ENCODE measurements around the gene PHKG2. TPM values are rescaled to one million over a fixed set of nuclear protein-coding genes. Genes with fewer than 3 reads are reported as not detected.

Gene PHKG2
- total and polyA plus RNA-seq, 2 experiments from 2014 or later: 35.1 to 52.1 TPM

DNA sequence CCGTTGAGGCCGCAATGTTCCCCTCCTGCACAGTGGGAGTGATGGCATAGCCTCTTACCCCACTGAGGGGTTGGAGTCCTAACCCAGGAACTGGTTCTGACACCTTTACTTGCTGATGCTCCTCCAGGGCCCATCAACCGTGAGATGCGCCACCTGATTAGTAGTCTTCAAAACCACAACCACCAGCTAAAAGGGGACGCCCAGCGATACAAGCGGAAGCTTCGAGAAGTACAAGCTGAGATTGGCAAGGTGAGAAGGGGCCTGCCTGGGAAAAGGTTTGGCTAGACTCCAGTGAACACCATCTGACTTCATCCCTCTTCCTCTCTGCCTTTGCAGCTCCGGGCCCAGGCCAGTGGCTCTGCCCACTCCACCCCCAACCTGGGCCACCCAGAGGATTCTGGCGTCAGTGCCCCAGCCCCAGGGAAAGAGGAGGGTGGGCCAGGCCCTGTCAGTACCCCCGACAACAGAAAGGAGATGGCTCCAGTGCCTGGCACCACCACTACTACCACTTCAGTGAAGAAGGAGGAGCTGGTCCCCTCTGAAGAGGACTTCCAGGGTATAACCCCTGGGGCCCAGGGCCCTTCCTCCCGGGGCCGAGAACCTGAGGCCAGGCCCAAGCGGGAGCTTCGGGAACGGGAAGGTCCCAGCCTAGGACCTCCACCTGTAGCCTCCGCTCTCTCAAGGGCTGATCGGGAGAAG is 19.7 kb downstream of the PHKG2 start:
- TF ChIP-seq, protein P1, sequence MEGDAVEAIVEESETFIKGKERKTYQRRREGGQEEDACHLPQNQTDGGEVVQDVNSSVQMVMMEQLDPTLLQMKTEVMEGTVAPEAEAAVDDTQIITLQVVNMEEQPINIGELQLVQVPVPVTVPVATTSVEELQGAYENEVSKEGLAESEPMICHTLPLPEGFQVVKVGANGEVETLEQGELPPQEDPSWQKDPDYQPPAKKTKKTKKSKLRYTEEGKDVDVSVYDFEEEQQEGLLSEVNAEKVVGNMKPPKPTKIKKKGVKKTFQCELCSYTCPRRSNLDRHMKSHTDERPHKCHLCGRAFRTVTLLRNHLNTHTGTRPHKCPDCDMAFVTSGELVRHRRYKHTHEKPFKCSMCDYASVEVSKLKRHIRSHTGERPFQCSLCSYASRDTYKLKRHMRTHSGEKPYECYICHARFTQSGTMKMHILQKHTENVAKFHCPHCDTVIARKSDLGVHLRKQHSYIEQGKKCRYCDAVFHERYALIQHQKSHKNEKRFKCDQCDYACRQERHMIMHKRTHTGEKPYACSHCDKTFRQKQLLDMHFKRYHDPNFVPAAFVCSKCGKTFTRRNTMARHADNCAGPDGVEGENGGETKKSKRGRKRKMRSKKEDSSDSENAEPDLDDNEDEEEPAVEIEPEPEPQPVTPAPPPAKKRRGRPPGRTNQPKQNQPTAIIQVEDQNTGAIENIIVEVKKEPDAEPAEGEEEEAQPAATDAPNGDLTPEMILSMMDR (IDR thresholded peaks at IDR 0.05; ENCODE audit: low read depth, low read length): no peak
- H3K9me3 ChIP-seq (ENCODE audit: low read depth): no peaks in the 10 kb centered on the region
- peaks cover 87% of the 10 kb centered on the region for H3K36me3 ChIP-seq
- no peak overlapping the region for H3K27ac ChIP-seq
- no peak for DNase-seq (ENCODE audit: low read depth in 1 of 2, low spot score in 1 of 2)
- no peaks in the 10 kb centered on the region for H3K27me3 ChIP-seq
- H3K4me3 ChIP-seq: no peak overlapping the region
- peaks cover 2% of the 10 kb centered on the region for H3K4me1 ChIP-seq (ENCODE audit: low read depth)

DNA sequence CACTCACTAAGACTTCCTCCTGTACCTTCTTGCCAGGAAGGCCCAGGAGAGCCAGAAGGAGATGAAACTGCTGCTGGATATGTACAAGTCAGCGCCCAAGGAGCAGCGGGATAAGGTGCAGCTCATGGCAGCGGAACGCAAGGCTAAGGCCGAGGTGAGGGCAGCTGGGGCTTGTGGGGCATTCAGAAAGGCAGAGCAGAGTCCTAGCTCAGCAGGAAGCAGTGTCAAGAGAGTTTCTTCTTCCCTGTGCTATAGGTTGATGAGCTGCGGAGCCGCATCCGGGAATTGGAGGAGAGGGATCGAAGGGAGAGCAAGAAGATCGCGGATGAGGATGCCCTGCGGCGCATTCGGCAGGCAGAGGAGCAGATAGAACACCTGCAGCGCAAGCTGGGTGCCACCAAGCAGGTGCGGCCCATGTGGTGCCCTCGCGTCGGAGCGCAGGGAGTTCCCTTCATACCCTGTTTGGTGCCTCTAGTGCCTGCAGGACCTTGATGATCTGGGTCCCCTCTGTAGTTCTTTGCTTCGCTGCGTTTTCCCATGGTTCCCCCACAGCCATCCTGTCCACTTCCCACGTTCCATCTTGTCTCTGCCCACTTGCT is 20.5 kb downstream of the PHKG2 start:
- no peak overlapping the region for H3K4me3 ChIP-seq
- DNase-seq (ENCODE audit: low read depth in 1 of 2, low spot score in 1 of 2): no peak
- H3K27ac ChIP-seq: no peak overlapping the region
- no peaks in the 10 kb centered on the region for H3K9me3 ChIP-seq (ENCODE audit: low read depth)
- no peaks in the 10 kb centered on the region for H3K4me1 ChIP-seq (ENCODE audit: low read depth)
- H3K36me3 ChIP-seq: peaks cover 83% of the 10 kb centered on the region
- no peaks in the 10 kb centered on the region for H3K27me3 ChIP-seq
- TF ChIP-seq, protein P1 (IDR thresholded peaks at IDR 0.05; ENCODE audit: low read depth, low read length): no peak

DNA sequence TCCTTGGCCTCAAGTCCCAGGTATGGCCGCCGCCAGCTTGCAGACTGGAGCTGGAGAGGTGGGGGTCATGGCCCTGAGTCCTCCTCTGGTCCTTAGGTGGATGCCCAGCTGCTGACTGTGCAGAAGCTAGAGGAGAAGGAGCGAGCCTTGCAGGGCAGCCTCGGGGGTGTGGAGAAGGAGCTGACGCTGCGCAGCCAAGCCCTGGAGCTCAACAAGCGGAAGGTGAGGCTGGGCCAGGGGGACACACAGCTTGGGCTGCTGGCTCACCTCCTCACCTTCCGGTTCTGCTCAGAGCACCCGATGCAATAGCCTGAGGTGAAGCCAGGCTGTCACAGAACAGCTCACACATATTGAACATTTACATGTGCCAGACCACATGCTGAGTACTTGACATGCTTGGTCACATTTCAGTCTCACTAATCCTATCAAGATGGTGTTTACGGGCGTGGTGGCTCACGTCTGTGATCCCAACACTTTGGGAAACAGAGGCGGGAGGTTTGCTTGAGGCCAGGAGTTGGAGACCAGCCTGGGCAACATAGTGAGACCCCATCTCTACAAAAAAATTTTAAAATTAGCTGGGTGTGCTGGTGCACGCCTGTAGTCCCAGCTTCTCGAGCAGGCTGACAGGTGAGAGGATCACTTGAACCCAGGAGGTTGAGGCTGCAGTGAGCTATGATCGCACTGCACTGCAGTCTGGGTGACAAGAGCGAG is 21.3 kb downstream of the PHKG2 start:
- H3K27me3 ChIP-seq: no peaks in the 10 kb centered on the region
- peaks cover 75% of the 10 kb centered on the region for H3K36me3 ChIP-seq
- DNase-seq (ENCODE audit: low read depth in 1 of 2, low spot score in 1 of 2): no peak
- H3K4me3 ChIP-seq: no peak overlapping the region
- H3K9me3 ChIP-seq (ENCODE audit: low read depth): no peaks in the 10 kb centered on the region
- no peaks in the 10 kb centered on the region for H3K4me1 ChIP-seq (ENCODE audit: low read depth)
- TF ChIP-seq, protein P1 (IDR thresholded peaks at IDR 0.05; ENCODE audit: low read depth, low read length): no peak
- H3K27ac ChIP-seq: no peak overlapping the region

DNA sequence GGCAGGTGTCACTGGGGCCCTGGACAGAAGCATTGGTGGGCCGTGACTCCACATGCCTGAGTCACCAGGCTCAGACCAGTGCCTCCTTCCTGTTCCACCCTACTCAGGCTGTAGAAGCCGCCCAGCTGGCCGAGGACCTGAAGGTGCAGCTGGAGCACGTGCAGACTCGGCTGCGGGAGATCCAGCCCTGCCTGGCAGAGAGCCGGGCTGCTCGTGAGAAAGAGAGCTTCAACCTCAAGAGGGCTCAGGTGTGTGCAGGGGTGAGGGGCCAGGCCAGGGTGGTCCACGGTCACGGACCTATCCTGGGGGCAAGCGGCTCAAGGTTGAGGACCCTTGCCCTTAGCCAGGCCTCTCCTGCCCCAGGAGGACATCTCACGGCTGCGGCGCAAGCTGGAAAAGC is 23.5 kb downstream of the PHKG2 start:
- peaks cover 53% of the 10 kb centered on the region for H3K36me3 ChIP-seq
- H3K27me3 ChIP-seq: no peaks in the 10 kb centered on the region
- no peak overlapping the region for H3K4me3 ChIP-seq
- peaks cover 8% of the 10 kb centered on the region for H3K4me1 ChIP-seq (ENCODE audit: low read depth)
- TF ChIP-seq, protein P1 (IDR thresholded peaks at IDR 0.05; ENCODE audit: low read depth, low read length): no peak
- DNase-seq (ENCODE audit: low read depth in 1 of 2, low spot score in 1 of 2): no peak
- H3K27ac ChIP-seq: no peak overlapping the region
- no peaks in the 10 kb centered on the region for H3K9me3 ChIP-seq (ENCODE audit: low read depth)

DNA sequence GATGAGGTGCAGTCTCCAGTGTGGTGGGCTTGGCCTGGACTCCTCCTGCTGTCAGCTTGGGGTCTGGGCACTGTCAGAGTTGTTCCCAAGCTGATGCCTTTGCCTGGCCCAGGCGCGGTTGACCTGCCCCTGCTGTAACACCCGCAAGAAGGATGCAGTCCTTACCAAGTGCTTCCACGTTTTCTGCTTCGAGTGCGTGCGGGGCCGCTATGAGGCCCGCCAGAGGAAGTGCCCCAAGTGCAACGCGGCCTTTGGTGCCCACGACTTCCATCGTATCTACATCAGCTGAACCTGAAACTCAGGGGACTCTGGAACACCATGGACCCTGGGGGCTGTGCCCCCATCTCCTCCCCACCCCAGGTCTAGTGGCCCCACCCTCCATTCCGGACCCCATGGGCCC is 25.6 kb downstream of the PHKG2 start:
- peaks cover 24% of the 10 kb centered on the region for H3K4me1 ChIP-seq (ENCODE audit: low read depth)
- H3K27me3 ChIP-seq: no peaks in the 10 kb centered on the region
- H3K27ac ChIP-seq: no peak overlapping the region
- no peaks in the 10 kb centered on the region for H3K9me3 ChIP-seq (ENCODE audit: low read depth)
- no peak overlapping the region for H3K4me3 ChIP-seq
- DNase-seq (ENCODE audit: low read depth in 1 of 2, low spot score in 1 of 2): no peak
- peaks cover 35% of the 10 kb centered on the region for H3K36me3 ChIP-seq
- TF ChIP-seq, protein P1 (IDR thresholded peaks at IDR 0.05; ENCODE audit: low read depth, low read length): no peak
